Caco-2 (cell line): ENCODE results near the gene CAMKK2. TPM values are rescaled to one million over a fixed set of nuclear protein-coding genes. Genes with fewer than 3 reads are reported as not detected.
A peak's percentile ranks its signal among the peaks of the same experiment; 100 is the strongest.

Experiments used
- BruUV-seq: library from RNA; stranded (reverse); fragments of 400-500 nt; replicated peaks from 2 replicates; lab custom pipeline; 2021; lab: Mats Ljungman, UMichigan
- CTCF ChIA-PET: fragments of 300-600 bp; sonication (Branson Sonifier 250); formaldehyde crosslinking; loops from one replicate; lab custom pipeline; 2022; ENCODE audit warnings: antibody characterized with exemption; lab: Charles Lee
- POLR2A ChIA-PET: fragments of 300-600 bp; sonication (Branson Sonifier 250); formaldehyde crosslinking; loops from one replicate; lab custom pipeline; 2022; ENCODE audit warnings: antibody characterized with exemption; lab: Charles Lee
- DNase-seq, 2 experiments: peaks; one replicate each; pipeline versions ENCODE4 v3.0.0 to v3.0.0-alpha.2; 2020 to 2022
- H3K27me3 ChIP-seq: replicated peaks from 2 replicates; pipeline ENCODE4 v1.6.0; 2011; ENCODE audit warnings: low read length; ENCODE audit not compliant: control insufficient read depth, insufficient read depth
- H3K36me3 ChIP-seq: 2 replicates; pipeline ENCODE4 v1.5.1; 2011; ENCODE audit warnings: low read length; ENCODE audit not compliant: control insufficient read depth, insufficient read depth
- H3K4me1 ChIP-seq: fragments of 250-450 bp; sonication (Bioruptor Pico); 2 replicates; pipeline ENCODE4 v1.5.1; 2020; ENCODE audit warnings: mild to moderate bottlenecking
- H3K4me3 ChIP-seq: 2 replicates; pipeline ENCODE4 v1.5.1; 2011; ENCODE audit warnings: low read depth, mild to moderate bottlenecking, control low read depth, low read length
- H3K9me3 ChIP-seq: fragments of 250-450 bp; sonication (Bioruptor Pico); 2 replicates; pipeline ENCODE4 v1.5.1; 2020; ENCODE audit warnings: mild to moderate bottlenecking, moderate library complexity
- H3K27ac Mint-ChIP-seq: one replicate; pipeline ENCODE4 v1.8.0; 2022; ENCODE audit warnings: mixed read lengths; ENCODE audit not compliant: unreplicated experiment
- H3K27me3 Mint-ChIP-seq: one replicate; pipeline ENCODE4 v1.8.0; 2022; ENCODE audit warnings: mixed read lengths; ENCODE audit not compliant: insufficient read depth, unreplicated experiment
- H3K36me3 Mint-ChIP-seq: one replicate; pipeline ENCODE4 v1.8.0; 2022; ENCODE audit warnings: mild to moderate bottlenecking, mixed read lengths; ENCODE audit not compliant: insufficient read depth, unreplicated experiment
- H3K4me1 Mint-ChIP-seq: one replicate; pipeline ENCODE4 v1.8.0; 2022; ENCODE audit warnings: low read depth, mixed read lengths; ENCODE audit not compliant: unreplicated experiment
- H3K4me3 Mint-ChIP-seq: one replicate; pipeline ENCODE4 v1.8.0; 2022; ENCODE audit warnings: mild to moderate bottlenecking, moderate library complexity, mixed read lengths; ENCODE audit not compliant: unreplicated experiment
- H3K9me3 Mint-ChIP-seq: one replicate; pipeline ENCODE4 v1.8.0; 2022; ENCODE audit warnings: mixed read lengths; ENCODE audit not compliant: unreplicated experiment
- intact Hi-C: fragments of 100-400 bp; cut with micrococcal nuclease; formaldehyde crosslinking; loops from one replicate; pipeline ENCODE4 v1.10.0; 2022; ENCODE audit not compliant: unreplicated experiment
- total RNA-seq: library from RNA; stranded (reverse); gene quantifications from 2 replicates; pipeline ENCODE4 v1.2.3, GENCODE V29; 2022
- TF ChIP-seq, protein P1 (sequence below), 2 experiments: fragments of 200-600 bp in 1 of 2; IDR thresholded peaks; 1 replicate in 1 of 2; 2 replicates in 1 of 2; pipeline versions ENCODE4 v1.5.1 to v1.8.0; 2011 to 2022; ENCODE audit warnings: antibody characterized with exemption in 1 of 2, control low read depth in 1 of 2, inconsistent platforms in 1 of 2, low read depth in 1 of 2, low read length in 1 of 2, mild to moderate bottlenecking in 1 of 2, moderate library complexity in 1 of 2; ENCODE audit not compliant: insufficient read depth in 1 of 2, severe bottlenecking in 1 of 2, unreplicated experiment in 1 of 2

CAMKK2 gene
- total RNA-seq, 1 experiment from 2014 or later = 31.0 TPM

DNA sequence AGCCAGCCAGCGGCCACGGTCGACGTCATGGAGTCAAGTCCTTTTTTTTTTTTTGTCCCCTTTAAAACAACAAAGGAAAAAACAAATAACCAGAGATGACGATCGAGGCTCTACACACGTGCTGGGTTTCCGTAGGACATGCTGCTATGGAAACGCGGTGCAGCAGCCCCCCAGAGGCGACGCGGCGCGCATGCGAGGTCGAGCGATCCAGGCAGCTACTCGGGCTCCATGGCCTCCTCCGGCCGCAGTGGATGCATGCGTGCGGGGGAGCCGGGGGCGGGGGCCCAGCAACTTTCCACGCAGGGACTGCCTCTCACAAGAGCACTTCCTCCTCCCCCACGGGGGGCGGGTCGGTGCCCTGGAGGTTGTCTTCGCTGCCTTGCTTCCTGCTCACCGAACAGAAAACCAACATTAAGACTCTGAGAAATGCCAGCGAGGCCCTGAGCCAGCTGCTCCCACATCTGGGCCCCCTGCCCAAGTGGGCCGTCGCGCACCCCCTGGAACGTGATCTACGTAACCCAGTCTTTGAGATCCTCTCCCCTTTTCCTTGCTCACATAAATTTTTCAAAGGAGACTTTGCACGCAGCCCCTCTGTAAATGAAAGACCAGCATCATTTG is 55.9 kb downstream of the CAMKK2 start:
- no peak overlapping the region for H3K27ac Mint-ChIP-seq
- Histone ChIP-seq H3K9me3 (no peaks in the 10 kb centered on the region), H3K4me3 (no peak overlapping the region), H3K27me3 (no peaks in the 10 kb centered on the region), H3K36me3 (no peaks in the 10 kb centered on the region; the same call in 1 of the 2 replicates), H3K4me1 (no peaks in the 10 kb centered on the region)
- TF ChIP-seq, protein P1, sequence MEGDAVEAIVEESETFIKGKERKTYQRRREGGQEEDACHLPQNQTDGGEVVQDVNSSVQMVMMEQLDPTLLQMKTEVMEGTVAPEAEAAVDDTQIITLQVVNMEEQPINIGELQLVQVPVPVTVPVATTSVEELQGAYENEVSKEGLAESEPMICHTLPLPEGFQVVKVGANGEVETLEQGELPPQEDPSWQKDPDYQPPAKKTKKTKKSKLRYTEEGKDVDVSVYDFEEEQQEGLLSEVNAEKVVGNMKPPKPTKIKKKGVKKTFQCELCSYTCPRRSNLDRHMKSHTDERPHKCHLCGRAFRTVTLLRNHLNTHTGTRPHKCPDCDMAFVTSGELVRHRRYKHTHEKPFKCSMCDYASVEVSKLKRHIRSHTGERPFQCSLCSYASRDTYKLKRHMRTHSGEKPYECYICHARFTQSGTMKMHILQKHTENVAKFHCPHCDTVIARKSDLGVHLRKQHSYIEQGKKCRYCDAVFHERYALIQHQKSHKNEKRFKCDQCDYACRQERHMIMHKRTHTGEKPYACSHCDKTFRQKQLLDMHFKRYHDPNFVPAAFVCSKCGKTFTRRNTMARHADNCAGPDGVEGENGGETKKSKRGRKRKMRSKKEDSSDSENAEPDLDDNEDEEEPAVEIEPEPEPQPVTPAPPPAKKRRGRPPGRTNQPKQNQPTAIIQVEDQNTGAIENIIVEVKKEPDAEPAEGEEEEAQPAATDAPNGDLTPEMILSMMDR (IDR thresholded peaks at IDR 0.05; ENCODE audit: insufficient read depth in 1 of 2, low read depth in 1 of 2, low read length in 1 of 2, severe bottlenecking in 1 of 2, unreplicated experiment in 1 of 2) = no peak
- BruUV-seq = no TSS peak
- intact Hi-C loops = no loop called here
- H3K36me3 Mint-ChIP-seq = peaks cover 31% of the 10 kb centered on the region
- no peaks in the 10 kb centered on the region for H3K9me3 Mint-ChIP-seq
- ChIA-PET POLR2A (no interaction called here), CTCF (no interaction called here)
- no peaks in the 10 kb centered on the region for H3K27me3 Mint-ChIP-seq
- H3K4me3 Mint-ChIP-seq = no peak overlapping the region
- DNase-seq = no peak
- no peaks in the 10 kb centered on the region for H3K4me1 Mint-ChIP-seq

GRCh38 chr12:121240062-121240420 is 56.5 kb downstream of the CAMKK2 start:
- no TSS peak for BruUV-seq
- ChIA-PET POLR2A (no interaction called here), CTCF (no interaction called here)
- Histone ChIP-seq H3K4me3 (no peak overlapping the region), H3K4me1 (no peaks in the 10 kb centered on the region), H3K9me3 (no peaks in the 10 kb centered on the region), H3K27me3 (no peaks in the 10 kb centered on the region), H3K36me3 (no peaks in the 10 kb centered on the region; the same call in 1 of the 2 replicates)
- TF ChIP-seq, protein P1 (IDR thresholded peaks at IDR 0.05; ENCODE audit: insufficient read depth in 1 of 2, low read depth in 1 of 2, low read length in 1 of 2, severe bottlenecking in 1 of 2, unreplicated experiment in 1 of 2) = no peak
- intact Hi-C loops = no loop called here
- no peak overlapping the region for H3K4me3 Mint-ChIP-seq
- no peak overlapping the region for H3K27ac Mint-ChIP-seq
- no peaks in the 10 kb centered on the region for H3K9me3 Mint-ChIP-seq
- no peak for DNase-seq
- no peaks in the 10 kb centered on the region for H3K27me3 Mint-ChIP-seq
- H3K4me1 Mint-ChIP-seq = no peaks in the 10 kb centered on the region
- peaks cover 36% of the 10 kb centered on the region for H3K36me3 Mint-ChIP-seq

GRCh38 chr12:121239351-121240061 is 57.0 kb downstream of the CAMKK2 start:
- no peaks in the 10 kb centered on the region for H3K4me1 ChIP-seq
- no peak for DNase-seq
- Mint-ChIP-seq H3K4me1 (no peaks in the 10 kb centered on the region), H3K4me3 (no peak overlapping the region), H3K36me3 (peaks cover 42% of the 10 kb centered on the region), H3K27me3 (no peaks in the 10 kb centered on the region), H3K9me3 (no peaks in the 10 kb centered on the region), H3K27ac (peak overlapping the region; percentile 11)
- no peaks in the 10 kb centered on the region for H3K27me3 ChIP-seq
- POLR2A ChIA-PET = no interaction called here
- BruUV-seq = TSS peak; percentile 21
- H3K4me3 ChIP-seq = no peak overlapping the region
- intact Hi-C loops = no loop called here
- TF ChIP-seq, protein P1 (IDR thresholded peaks at IDR 0.05; ENCODE audit: insufficient read depth in 1 of 2, low read depth in 1 of 2, low read length in 1 of 2, severe bottlenecking in 1 of 2, unreplicated experiment in 1 of 2) = no peak
- no peaks in the 10 kb centered on the region for H3K9me3 ChIP-seq
- CTCF ChIA-PET = interaction anchor here (0.6 kb wide), 1 partner anchor 68 kb away, joined by 3 read pairs; no protein-coding TSS in a partner anchor
- H3K36me3 ChIP-seq = no peaks in the 10 kb centered on the region; the same call in 1 of the 2 replicates
